RWPE1 (cell line): Measurements from ENCODE around the gene KRTAP4-5.
"Not testable (repeated sequence)": the region's sequence is repeated elsewhere in the genome, so short reads cannot be mapped to it uniquely, and the experiment has no call there.

ENCODE experiments used
- CTCF ChIA-PET: fragments of 350-600 bp; sonication (Branson Sonifier 250); formaldehyde crosslinking; extraction: SDS; loops from one replicate; lab custom pipeline; 2021; lab: Yijun Ruan, JAX
- POLR2A ChIA-PET: fragments of 400-600 bp; formaldehyde crosslinking; extraction: SDS; loops from one replicate; lab custom pipeline; 2020; ENCODE audit warnings: antibody characterized with exemption; ENCODE audit not compliant: low non-redundant PET; lab: Yijun Ruan, JAX
- DNase-seq: peaks from one replicate; pipeline ENCODE4 v3.0.0; 2012; ENCODE audit warnings: low spot score
- H3K27ac ChIP-seq: fragments of 450-650 bp; 2 replicates; pipeline ENCODE4 v1.5.1; 2017
- CTCF ChIP-seq: fragments of 450-650 bp; conservative IDR thresholded peaks from 2 replicates; pipeline ENCODE4 v1.5.1; 2017; ENCODE audit warnings: low read depth, mild to moderate bottlenecking

KRTAP4-5 gene

GRCh38 chr17:41121742-41122141 lies 27.9 kb downstream of the KRTAP4-5 start:
- CTCF ChIA-PET: no interaction called here
- TF ChIP-seq CTCF: no peak
- no peak for DNase-seq
- H3K27ac ChIP-seq: no peak overlapping the region
- POLR2A ChIA-PET: no interaction called here

DNA sequence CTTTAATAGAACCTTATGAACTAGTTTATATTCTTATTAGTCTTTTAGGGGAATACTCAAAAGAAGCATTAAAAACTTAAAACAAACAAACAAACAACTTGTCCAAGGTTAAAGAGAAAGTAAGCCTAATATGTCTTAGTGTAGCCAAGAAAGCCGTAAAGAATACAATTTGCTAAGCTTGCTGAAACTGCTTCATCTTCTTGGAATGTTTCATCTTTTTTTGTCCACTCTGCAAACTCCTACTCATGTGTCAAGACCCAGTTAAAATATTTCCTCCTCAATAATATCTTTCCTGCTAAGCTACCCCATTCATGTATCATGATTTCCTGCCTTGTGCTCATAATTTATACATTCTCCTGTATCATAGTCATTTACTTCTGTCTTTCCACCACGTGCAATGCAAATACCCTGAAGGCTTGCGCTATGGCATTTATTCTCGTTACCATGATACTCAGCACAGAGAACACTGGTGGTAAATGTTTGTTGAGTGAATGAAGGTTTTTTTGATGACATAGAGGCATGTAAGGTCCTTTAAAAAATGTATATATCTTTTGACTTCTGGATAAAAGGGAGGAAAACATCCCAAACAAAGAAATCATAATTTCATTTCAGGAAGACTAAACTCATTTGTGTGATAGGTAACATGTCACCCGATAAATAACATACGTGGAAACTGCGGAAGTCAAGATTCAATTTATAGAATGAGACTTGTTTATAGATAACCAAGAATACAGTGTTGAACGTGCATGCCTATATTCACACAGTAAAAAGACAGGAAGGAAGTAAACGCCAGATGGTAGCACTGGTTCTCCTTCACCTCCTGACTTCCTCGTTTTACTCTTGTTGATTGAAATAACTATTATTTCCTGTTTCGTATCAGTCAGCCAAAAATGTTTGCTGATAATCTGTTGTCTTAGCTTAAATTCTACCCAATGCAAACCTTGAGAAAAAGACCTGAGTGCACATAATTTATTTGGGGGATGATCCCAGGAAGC lies 29.6 kb downstream of the KRTAP4-5 start:
- CTCF ChIA-PET: interaction anchor here (0.7 kb wide), 1 partner anchor 82 kb away, joined by 3 read pairs; no protein-coding TSS in a partner anchor
- POLR2A ChIA-PET, H3K27ac ChIP-seq, DNase-seq: not testable (repeated sequence)

DNA sequence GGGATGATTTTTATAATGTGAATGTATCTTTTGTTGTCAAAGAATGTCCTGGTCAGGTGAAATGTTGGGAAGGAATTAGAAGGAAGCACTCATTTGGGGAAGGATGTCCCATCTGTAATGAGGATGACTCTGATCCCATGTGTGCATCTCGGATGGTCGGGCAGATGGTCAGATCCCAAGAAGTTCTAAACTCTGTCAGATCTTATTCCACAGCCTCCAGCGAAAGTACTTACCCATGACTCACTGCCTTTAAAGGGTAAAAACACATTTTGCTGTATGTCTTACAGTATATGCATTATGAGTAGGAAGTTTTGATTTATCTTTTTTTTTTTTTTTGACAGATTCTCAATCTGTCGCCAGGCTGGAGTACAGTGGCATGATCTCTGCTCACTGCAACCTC lies 30.9 kb downstream of the KRTAP4-5 start:
- no peak for TF ChIP-seq CTCF
- CTCF ChIA-PET: no interaction called here
- DNase-seq: no peak
- POLR2A ChIA-PET: no interaction called here
- H3K27ac ChIP-seq: no peak overlapping the region

GRCh38 chr17:41117846-41118386 lies 31.7 kb downstream of the KRTAP4-5 start, which contains the start of gene KRTAP4-11:
Gene KRTAP4-11 (minus strand): TSS chr17:41118373. CDS start chr17:41118315, 58 bp downstream.
- CTCF ChIA-PET: not testable (repeated sequence)

DNA sequence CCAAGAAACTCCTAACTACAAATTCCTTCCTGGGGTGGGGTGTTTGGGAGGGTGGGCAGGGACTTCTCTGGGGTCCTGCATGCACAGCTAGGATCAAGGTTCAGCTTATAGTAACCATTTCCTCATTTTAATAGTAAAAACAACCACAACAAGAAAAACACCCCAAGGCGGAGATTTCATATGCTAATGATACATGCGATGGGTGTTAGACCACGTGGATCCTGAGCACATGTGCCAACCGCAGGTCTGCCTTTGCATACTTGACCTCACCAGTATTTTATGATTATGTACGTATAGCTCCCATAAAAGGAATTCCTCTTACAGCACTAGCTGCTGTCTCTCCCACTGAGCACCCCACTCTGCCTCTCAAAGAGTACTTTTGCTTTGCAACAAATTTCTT lies 33.3 kb downstream of the KRTAP4-5 start:
- CTCF ChIA-PET: no interaction called here
- POLR2A ChIA-PET: no interaction called here
- no peak for TF ChIP-seq CTCF
- no peak for DNase-seq
- no peak overlapping the region for H3K27ac ChIP-seq

More at GRCh38 chr17:41117846-41118386, 31.7 kb downstream of the KRTAP4-5 start, which contains the start of gene KRTAP4-11:
- DNase-seq, H3K27ac ChIP-seq, POLR2A ChIA-PET: not testable (repeated sequence)

- DNase-seq: no peak
- no peak for TF ChIP-seq CTCF
- ChIA-PET POLR2A (no interaction called here), CTCF (no interaction called here)
- H3K27ac ChIP-seq: no peak overlapping the region
Measured at GRCh38 chr17:41111151-41111885, 38.3 kb downstream of the KRTAP4-5 start.

DNA sequence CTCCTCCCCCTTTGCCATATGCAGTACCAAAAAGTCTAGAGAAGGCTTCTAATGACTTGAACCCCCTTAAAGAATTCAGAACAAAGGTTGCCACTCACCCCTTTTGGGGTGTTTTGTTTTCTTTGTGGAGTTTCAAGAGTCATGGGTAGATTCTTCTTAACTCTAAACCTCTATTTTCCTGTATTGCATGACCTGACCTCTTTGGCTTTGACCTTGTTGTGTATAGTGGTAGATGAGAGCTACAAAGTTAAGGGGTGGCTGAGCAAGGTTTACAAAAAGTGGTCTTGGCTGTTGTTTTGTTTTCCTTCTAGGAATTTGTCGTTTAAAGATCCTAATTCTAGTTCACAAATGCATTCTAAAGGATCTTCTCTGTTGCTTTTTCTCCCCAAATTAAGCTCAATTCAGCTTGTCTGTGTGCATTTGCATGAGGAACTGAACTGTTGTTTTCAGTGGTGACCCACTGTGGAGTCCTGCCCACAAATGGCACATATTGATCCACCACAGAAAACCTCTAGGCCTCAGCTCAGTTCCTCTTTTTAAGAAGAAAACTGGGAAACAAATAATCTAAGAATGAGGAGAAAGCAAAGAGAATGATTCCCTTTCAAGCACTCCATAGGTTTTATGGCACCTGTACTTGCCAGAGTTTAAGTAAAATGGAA lies 40.8 kb downstream of the KRTAP4-5 start:
- POLR2A ChIA-PET, DNase-seq, H3K27ac ChIP-seq: not testable (repeated sequence)
- CTCF ChIA-PET: interaction anchor here (0.7 kb wide), 1 partner anchor 305 kb away, joined by 7 read pairs; no protein-coding TSS in a partner anchor
